ENCODE data around the gene NTPCR.

NTPCR gene

DNA sequence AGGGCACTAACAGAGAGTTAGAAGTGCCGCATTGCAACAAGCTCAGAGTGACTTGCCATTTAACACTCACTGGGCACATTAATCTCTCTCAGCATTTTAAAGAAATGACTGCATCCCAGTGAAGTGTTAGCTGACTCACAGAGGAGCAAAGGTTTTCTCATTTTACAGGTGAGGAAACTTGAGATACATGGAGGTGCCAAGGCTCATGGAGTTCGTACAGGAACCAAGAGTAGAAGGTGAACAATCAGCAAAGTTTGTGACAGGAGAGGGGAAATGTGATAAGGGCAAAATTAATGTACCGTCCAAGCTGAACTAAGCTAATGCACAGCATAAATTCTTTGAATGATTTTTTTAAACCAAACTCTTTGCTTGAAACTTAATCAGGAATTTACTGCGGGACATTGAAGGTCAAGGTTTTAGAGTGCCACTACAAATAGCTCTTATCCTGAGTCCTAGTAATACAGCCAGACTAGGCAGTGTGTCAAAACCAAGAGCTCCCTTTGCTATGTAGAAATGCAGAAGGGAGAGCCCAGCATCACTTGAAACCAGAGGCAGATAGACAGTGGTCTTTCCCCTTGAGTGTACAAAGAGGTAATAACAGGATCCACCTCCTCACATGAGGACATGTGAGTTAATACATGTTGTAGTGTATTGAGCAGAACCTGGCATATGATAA is 22.4 kb upstream of the NTPCR start:
- DNase-seq: no peak

DNA sequence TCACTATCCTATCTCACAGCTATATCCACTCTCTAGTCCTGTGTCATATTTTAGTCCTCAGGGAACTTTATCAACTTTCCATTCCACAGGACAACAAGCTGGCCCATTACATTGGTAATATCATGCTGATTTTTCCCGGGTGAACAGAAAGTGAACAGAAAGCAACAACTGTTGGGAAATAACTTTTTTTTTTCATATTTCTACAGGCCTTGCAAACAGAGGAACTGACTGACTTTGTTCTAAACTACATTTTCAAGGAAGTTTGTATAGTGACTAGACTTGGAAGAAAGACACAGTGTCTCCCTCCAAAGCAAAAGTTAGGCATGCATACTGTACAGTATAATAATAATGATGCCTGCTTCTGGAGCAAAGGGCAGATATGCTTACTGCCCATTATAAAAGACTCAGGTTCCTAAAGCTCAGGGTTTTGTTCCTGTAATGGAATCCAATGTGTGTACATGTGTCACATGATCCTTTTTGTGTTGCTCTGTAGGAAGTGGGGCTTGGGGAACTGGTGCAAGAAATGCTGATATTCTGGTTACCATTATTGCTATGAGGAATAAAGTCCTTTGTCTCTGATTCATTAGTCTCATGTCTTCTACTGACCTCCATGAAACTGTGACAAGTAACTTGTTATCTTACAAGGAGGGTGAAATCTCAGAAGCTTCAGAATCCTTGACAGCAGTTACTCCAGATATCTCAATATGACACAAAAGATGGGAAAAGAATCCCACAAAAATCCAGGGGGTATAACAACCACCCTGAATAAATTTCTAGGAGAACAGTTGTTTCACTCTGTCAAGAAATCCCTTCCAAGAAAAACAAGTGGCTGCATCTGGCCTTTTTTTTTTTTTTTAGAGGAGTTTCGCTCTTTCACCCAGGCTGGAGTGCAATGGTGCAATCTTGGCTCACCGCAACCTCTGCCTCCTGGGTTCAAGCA is 17.7 kb upstream of the NTPCR start:
- no peak for DNase-seq

DNA sequence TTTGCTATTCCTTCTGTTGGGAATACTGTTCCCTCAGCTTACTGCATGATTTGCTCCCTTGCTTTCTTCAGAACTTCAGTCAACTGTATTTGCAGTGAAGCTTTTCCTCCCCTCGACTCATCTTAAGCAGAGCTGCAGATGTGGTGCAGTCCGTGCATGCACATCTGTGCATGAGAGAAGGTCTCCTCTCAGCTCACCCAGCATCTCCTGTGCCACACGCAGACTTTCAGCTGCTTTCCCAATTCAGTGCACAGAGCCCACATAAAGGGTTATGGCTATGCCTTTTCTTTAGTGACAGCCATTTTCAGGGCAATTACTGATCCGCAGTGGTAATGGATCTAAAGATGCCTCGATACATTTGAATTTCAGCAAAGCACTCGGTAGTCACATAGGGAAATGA is 13.5 kb upstream of the NTPCR start:
- DNase-seq: no peak

DNA sequence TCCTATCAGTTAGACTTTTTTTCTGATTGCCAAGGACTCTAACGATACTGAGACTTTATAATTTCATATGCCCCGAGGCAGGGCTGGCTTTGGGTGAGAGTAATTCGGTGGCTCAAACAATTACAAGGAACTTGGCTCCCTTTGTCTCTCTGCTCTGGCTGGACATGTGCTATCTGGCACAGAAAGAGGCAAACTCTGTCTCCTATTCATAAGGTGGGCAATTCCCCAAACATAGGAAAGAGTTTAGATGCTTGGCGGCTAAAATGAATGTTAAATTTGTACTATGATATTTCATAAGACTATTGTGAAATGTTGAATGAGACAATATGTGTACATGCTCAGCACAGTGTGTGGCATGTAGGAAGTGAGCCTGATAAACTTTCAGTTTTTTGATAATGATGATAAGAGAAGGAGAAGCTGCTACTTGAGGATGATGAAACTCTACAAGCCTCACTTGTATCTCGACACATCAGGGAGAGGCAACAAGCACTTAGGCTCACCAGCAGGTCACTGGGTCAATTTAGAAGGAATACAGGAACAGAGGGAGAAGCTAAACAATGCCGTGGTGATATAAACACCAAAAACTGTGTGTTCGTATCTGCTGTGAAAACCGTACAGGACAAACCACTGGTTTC is 12.6 kb upstream of the NTPCR start:
- DNase-seq: no peak

DNA sequence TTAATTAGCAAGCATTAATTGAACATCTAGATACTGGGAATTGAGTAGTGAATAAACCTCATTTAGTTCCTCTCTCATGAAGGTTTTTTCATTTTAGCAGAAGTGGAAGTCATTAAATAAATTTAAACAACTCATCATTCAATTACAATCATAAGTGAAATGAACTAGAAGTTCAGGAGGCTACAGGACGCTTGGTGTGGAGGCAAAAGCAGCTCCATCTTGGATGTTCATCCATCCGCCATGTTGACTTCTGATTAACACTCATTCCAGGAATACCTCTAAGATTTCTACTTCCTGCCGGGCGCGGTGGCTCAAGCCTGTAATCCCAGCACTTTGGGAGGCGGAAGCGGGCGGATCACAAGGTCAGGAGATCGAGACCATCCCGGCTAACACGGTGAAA is 11.5 kb upstream of the NTPCR start:
- no peak for DNase-seq

DNA sequence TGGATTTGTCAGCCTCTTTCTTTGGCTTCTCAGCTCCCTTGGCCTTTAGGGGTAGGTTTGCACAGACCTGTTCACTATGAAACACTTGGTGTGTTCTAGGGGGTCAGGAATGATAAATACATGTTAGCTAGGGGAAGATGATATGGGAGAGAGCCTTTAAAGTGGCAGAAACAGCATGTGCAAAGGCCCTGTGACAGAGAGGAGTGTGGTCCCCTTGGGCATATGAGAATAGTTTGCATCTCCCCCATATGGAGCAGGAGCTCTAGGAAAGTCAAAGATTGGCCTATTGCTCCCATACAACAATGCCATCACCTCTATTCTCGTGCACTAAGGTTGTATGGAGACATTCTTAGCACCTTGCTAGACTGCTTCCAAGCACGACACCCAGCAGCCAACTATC is 10.7 kb upstream of the NTPCR start:
- no peak for DNase-seq

DNA sequence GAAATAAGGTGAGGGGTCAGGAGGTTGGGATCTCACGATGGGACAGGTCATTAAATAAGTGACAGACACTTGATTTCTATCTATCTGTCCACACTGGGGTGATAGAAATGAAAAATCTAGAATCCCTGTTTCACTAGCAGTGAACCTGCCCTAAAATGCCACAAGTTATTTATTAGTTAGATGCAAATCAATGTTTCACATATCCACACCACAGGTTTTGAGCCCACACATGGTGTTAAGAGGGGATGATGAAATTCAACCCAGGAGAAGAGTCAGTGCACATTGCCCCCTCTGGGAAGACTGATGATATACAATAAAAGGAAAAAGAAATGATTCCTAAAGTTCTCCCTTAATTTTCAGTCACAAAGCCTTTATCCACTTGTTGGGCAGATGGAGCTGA is 10.1 kb upstream of the NTPCR start:
- DNase-seq: no peak

DNA sequence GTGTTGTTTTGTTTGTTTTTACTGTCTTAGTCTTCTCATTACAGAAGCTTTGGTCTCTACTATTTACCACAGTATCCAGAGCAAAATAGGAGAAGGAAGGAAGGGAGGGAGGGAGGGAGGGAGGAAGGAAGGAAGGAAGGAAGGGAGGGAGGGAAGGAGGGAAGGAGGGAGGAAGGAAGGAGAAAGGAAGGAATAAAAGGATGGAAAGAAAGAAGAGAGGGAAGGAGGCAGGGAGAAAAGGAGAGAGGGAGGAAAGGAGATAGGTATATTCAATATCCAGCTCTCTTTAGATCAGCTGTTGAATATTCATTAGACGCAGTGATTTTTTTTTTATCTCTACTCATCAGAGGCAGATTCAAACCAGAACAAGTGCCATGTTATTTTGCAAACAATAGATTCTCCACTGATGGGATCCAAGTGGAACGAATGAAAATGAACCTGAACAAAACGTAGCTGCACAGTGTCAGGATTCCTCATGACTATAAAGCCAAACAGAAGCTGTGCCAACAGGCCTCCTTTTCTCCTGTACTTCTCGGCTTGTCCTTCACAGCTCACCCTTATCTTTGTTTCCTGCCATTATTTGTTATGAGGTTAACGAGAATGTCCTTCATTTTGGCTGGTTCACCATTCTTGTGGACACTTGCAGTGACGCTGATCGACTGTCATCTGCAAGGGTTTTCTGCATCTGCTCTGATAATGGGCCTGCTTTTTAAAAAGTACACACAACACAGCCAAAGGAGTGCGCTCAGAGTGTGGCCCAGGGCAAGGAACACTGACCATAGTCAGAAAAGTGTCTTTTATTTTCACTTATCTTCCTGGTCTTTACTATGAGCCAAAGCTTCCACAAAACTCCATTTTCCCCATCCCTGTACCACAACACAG is 7.8 kb upstream of the NTPCR start:
- no peak for DNase-seq

DNA sequence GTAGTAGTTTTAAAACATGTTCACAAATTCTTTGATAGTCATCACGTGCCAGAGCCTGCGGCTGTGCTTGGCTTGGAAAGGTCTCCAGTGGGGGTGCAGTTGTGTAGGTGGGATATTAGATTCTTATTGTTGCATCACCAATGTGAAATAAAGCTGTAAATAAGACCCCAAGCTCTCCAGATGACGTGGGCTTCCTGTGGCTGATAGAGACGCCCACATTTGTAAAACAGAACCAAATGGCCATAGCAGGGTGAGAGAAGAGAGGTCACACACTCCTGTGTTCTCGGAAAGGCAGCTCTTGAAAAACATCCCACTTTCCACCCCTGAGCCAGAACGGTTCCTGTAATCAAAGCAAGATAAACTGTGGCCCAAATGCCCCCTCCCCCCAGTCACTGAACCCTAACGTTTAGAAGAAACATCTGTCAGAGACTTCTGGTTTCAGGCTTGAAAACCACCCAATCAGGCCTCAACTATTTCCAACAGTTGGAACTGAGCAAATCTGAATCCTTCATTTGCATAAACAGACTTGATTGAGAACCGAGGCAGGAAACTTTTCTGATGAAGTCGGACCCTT is 6.6 kb upstream of the NTPCR start:
- DNase-seq: no peak

DNA sequence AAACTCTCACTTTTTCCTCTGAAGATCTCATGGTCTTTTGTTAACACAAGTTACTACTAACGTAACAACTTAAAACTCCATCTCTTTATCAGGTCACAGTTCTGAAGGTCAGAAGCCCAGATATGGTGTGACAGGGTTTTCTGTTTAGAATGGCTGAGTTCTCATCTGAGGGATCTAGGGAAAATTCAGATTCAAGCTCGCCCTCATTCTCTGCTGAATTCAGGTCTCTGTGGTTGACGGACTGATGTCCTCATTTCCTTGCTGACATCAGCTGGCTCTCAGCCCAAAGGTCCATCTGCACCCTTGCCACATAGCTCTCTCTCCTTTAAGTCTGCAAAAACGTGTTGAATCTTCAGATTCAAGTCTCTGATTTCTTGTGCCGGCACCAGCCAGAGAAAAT is 6.1 kb upstream of the NTPCR start:
- no peak for DNase-seq

DNA sequence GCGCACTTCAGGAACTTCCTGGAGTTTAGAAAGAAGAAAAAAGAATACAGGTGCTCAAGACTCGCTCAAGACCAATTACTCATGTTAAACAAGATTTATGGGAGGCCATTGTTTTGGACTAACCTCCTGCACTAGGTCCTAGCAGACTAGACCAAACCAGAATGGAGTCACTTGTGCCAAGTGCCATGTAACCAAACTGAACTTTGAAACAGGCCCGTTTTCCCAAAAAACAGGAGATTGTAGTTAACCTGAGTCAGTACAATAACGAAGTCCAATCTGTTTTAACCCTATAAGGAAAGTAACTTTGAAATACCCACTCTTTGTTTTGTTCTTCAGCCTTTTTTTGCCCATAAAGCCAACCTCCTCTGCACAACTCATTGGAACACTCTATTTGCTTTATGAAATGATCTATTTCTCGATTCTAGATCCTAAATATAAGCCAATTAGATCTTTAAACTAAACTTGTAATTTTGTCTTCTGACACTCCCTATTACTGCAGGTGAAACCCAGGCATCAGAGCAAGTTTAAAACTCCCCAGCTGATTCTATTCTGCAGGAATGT is 695 bp upstream of the NTPCR start:
- DNase-seq: no peak

DNA sequence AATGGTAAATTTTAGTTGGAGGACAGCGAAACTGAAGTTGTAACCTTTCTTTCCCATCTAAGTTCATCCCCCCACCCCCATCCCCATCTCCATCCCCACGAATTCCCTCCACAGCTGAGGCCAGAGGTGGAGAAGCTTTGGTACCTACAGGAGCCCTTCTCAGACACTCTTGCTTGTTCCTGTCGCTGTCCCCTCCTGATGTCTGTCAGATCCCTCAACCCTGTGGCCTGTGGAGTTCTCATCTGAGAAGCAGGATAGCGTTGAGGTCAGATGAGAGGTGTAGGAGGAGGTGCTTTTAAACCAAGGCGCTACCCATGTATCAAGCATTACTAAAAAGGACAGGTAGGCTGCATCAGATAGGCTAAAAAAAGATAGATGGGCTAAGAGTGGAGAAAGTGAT is 769 bp downstream of the NTPCR start:
- DNase-seq: no peak

DNA sequence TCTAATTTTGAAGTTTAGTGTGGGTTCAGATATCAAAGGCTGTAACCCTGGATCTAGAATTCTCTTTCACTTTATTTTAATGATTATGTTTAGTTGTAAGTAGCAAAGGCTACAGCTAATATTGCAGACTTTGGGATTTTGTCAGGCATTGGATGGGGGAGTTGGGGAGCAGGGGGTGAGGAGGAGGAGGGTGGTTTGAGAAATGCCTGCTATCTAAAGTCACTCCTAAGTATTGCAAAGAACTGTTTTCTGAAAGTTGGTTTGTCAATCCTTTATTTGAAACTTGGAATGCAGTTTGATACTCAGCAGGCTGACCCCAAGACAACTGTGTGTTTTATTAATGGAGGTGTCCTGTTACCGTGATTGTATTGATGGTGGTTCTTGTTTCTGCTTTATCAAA is 1.2 kb downstream of the NTPCR start:
- DNase-seq: no peak

DNA sequence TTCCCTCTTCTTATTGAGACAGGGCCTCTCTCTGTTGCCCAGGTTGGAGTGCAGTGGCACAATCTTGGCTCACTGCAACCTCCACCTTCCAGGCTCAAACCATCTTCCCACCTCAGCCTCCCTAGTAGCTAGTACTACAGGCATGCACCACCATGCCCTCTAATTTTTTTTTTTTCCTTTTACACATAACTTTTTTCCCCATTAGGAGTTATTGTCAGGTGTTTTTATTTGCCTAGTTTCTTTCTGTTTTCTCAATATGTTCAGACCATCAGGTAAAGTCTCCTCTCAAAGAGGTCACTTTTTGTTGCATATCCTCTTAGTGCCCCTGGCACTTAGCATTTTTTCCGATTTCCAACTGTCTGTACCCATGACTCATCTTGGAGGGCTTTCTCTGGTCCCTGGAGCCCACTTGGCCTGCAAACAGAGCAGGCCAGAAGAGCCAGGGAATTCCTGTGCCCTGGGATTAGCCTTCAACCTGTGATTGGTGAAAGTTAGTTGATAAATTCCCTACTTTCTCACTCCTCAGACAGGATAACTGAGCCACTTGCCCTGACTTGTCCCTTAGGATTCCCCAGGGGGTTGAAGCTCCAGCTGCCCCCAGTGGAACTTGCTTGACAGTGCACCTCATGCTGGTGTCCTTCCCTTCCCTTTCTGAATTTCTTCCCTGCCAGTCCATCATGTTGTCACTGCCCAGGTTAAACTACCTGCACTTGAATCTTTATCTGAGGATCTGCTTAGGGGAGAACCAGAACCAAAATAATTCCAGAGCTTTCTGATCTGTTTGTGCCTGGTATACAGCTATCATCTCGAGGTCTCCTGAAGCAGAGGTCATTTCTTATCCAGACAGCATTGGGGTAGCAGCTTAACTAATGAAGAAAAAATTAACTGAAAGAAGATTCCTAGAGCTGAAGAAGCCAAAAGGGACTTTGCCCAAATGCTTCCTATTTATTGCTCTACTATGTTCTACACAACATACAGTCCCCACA is 2.4 kb downstream of the NTPCR start:
- no peak for DNase-seq

DNA sequence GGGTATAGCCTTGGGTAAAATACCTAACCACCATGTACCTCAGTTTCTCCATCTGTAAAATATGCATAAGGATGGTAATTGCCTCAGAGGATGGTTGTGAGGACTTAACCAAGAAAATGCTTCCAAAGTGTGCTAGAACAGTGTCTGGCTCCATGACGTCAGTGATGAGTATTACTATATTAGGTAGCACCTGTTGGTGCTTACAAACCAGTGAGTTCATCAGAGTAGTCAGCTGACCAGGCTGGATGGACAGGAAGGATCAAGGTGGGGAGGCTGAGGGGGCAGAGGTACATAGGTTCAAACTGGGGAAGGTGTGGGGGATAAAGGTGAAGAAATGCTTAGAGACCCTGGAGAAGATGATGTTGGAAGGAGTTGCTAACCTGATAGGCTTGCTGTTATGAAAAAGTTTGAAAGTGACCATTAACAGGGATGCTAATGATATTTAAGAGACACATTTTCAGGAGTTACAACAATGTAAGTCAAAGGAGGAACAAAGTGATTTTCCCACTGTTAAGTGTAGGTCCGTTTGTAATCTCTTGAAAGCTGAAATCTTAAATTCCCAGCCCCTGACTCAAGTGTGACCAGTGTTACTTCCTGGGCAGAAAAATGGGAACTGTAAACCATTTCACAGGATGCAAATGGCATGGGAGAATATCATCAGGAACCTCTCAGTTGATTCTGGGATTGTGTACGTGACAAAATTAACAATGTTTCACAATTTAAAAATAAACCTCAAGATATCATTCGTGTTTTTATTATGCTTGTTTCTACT is 4.4 kb downstream of the NTPCR start:
- DNase-seq: no peak

DNA sequence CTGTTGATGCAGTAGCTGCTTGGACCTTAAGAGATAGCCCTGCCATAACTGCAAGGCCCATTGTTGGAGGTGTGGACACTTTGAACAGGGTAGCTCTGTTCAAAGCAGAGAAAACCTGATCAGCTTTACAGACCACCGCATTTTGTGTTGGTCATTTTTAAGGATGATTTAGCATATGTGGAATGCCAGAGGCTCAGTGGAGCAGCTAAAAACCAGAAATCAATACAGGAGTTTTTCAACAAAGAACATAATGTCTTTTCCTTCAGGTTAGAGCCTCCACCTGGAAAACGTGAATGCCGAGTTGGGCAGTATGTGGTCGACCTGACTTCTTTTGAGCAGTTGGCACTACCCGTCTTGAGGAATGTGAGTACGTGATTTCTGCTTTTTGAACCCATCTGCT is 5.7 kb downstream of the NTPCR start:
- DNase-seq: no peak

DNA sequence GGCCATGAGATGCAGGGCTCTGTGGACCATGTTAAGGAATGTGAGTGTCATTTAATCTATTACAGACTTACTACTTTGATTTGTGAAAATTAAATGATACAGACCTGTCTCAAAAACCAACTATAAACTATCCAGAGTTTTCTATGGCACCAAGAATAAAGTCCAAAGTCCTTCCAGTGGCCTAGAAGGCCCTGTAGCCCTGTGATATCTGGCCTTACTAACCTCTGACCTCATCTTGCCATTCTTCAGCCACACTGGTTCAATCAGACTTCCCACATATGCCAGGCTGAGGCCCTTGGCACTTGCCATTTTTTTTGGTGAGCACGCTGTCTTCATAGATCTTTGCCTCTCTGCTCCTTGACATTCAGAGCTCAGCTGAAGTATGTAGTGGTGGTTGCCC is 7.7 kb downstream of the NTPCR start:
- no peak for DNase-seq

DNA sequence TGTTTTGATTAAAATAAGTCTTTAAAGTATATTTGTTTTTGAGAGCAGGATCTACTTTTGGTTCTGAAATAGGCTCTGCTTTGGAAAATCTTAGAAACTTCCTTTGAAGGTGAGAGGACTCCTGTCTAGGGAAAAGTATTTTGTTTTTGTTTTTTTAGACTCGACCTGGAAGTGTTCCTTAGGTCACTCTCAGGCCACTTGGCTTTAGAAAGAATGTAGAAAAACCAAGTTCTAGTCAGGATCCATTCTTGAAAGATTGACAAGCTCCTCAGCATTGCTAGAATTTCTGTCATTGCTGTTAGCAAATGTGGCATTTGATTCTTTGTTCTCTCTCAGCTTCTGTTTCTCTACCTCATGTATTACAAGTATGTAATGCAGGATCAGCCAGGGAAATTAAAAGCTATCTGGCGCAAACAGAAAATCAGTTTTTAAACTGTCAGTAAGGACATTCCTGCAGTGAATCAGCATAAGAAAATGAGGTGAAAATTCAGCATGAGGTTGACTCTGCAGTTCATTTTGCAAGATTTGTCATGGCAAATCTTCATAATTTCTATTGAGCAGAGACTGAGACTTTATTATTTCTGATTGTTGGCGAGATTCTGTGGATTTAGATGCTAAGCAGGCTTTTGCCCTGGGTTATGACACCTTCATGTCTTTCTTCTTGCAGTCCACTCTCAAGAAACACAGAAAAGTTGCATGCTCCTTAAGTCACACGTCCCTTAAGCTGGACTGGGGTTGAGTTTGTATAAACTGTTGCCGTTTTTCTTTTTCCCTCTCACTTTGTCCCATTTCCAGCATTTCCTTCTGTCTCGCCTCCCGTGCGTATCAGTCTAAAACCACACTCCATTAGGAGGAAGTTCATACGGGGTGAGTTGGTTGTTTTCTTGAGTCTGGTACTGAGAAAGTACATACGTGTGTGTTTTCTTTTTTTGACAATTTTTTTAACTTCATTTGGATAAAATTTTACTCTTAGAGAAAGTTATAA is 12.6 kb downstream of the NTPCR start:
- no peak for DNase-seq

DNA sequence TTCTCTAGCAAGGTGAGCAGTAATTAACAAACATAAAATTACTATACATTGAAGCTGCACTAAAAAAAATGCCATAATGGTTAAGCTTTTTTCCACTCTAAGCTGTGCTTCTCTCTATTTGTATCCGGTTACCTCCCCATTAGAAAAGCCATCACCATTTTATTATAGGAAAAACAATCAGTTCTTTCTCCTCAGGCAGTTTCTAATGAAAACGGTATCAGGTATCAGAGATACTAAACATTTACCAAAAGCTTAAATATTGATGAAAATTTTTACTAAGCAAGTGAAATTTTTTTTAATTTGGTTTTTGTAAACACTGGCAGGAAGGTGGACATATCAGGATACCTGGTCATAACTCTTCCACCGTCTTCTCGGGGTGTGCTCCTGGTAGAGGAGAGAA is 14.2 kb downstream of the NTPCR start:
- DNase-seq: no peak

Data from activated T-cell treated with anti-CD3 and anti-CD28 coated beads for 4 hours (primary cell).